Measurements from ENCODE around the gene TBKBP1.

Gene TBKBP1

GRCh38 chr17:47712330-47713023, 18.5 kb downstream of the TBKBP1 start:
- TF ChIP-seq CTCF (IDR thresholded peaks at IDR 0.05; ENCODE audit: borderline replicate concordance, control extremely low read depth, extremely low read depth, insufficient read depth, missing control alignments) = no peak
- in situ Hi-C loops (cut with MboI; ENCODE audit: low sequenced_read_pairs, unreplicated experiment) = no loop called here
- DNase-seq (ENCODE audit: low spot score) = no peak

GRCh38 chr17:47713980-47714700, 20.2 kb downstream of the TBKBP1 start:
- in situ Hi-C loops (cut with MboI; ENCODE audit: low sequenced_read_pairs, unreplicated experiment) = no loop called here
- DNase-seq (ENCODE audit: low spot score) = no peak
- TF ChIP-seq CTCF (IDR thresholded peaks at IDR 0.05; ENCODE audit: borderline replicate concordance, control extremely low read depth, extremely low read depth, insufficient read depth, missing control alignments) = peak; percentile 28

GRCh38 chr17:47714773-47715396, 20.9 kb downstream of the TBKBP1 start:
- in situ Hi-C loops (cut with MboI; ENCODE audit: low sequenced_read_pairs, unreplicated experiment) = no loop called here
- DNase-seq (ENCODE audit: low spot score) = peak; percentile 70
- TF ChIP-seq CTCF (IDR thresholded peaks at IDR 0.05; ENCODE audit: borderline replicate concordance, control extremely low read depth, extremely low read depth, insufficient read depth, missing control alignments) = no peak

GRCh38 chr17:47715669-47716325, 21.8 kb downstream of the TBKBP1 start:
- in situ Hi-C loops (cut with MboI; ENCODE audit: low sequenced_read_pairs, unreplicated experiment) = no loop called here
- no peak for DNase-seq (ENCODE audit: low spot score)

GRCh38 chr17:47716375-47716774, 22.4 kb downstream of the TBKBP1 start:
- no peak for TF ChIP-seq CTCF (IDR thresholded peaks at IDR 0.05; ENCODE audit: borderline replicate concordance, control extremely low read depth, extremely low read depth, insufficient read depth, missing control alignments)
- in situ Hi-C loops (cut with MboI; ENCODE audit: low sequenced_read_pairs, unreplicated experiment) = no loop called here
- DNase-seq (ENCODE audit: low spot score) = no peak

More at GRCh38 chr17:47715669-47716325, 21.8 kb downstream of the TBKBP1 start:
- TF ChIP-seq CTCF (IDR thresholded peaks at IDR 0.05; ENCODE audit: borderline replicate concordance, control extremely low read depth, extremely low read depth, insufficient read depth, missing control alignments) = no peak

GRCh38 chr17:47717261-47717697, 23.3 kb downstream of the TBKBP1 start:
- no peak for DNase-seq (ENCODE audit: low spot score)
- in situ Hi-C loops (cut with MboI; ENCODE audit: low sequenced_read_pairs, unreplicated experiment) = no loop called here
- TF ChIP-seq CTCF (IDR thresholded peaks at IDR 0.05; ENCODE audit: borderline replicate concordance, control extremely low read depth, extremely low read depth, insufficient read depth, missing control alignments) = peak; percentile 51

All from GM13976 (cell line).